Large intestine (tissue), 12 donors: ENCODE measurements around the gene PSG4. TPM values are rescaled to one million over a fixed set of nuclear protein-coding genes. Genes with fewer than 3 reads are reported as not detected.
"Not testable (repeated sequence)": the region's sequence is repeated elsewhere in the genome, so short reads cannot be mapped to it uniquely, and the experiment has no call there.

Experiments used
- DNase-seq, 2 donors: peaks; one replicate each; pipeline versions ENCODE4 v3.0.0 to v3.0.0-alpha.2; 2013
- H3K27ac ChIP-seq: one replicate; pipeline ENCODE4 v1.5.1; 2013; ENCODE audit warnings: low read length
- H3K27me3 ChIP-seq: 2 replicates; pipeline ENCODE4 v1.6.1; 2013; ENCODE audit warnings: low read length; ENCODE audit not compliant: control insufficient read depth, insufficient read depth
- H3K36me3 ChIP-seq: 2 replicates; pipeline ENCODE4 v1.6.1; 2013; ENCODE audit warnings: low read length; ENCODE audit not compliant: control insufficient read depth, insufficient read depth
- H3K4me1 ChIP-seq: one replicate; pipeline ENCODE4 v1.6.1; 2013; ENCODE audit warnings: low read length; ENCODE audit not compliant: control insufficient read depth, insufficient read depth
- H3K4me3 ChIP-seq: one replicate; pipeline ENCODE4 v1.5.1; 2013; ENCODE audit warnings: low read length
- H3K9me3 ChIP-seq: one replicate; pipeline ENCODE4 v1.6.1; 2013; ENCODE audit warnings: mild to moderate bottlenecking, low read depth, low read length, moderate library complexity; ENCODE audit not compliant: control insufficient read depth
- WGBS: methylation state at CpG from one replicate; pipeline ENCODE4 v1.1.5; 2013; ENCODE audit warnings: low lambda C conversion rate; ENCODE audit not compliant: insufficient coverage; 5-methylcytosine and 5-hydroxymethylcytosine counted together
- long read RNA-seq, 11 donors: transcript quantifications; one replicate each; lab custom pipeline, GENCODE V29; 2026
- polyA plus RNA-seq: library from polyadenylated mRNA; unstranded; fragments of 120-200 nt; gene quantifications from one replicate; pipeline ENCODE4 v1.2.1, GENCODE V29; 2013

Gene PSG4
- polyA plus RNA-seq = not detected
- long read RNA-seq, donor 1 = 0 reads
- long read RNA-seq, donor 2 = 0 reads
- long read RNA-seq, donor 3 = 0 reads
- long read RNA-seq, donor 4 = 0 reads
- long read RNA-seq, donor 5 = 0 reads
- long read RNA-seq, donor 6, partial matches to known transcripts = 5 of 10 reads
- long read RNA-seq, donor 6, other reads (novel, unspliced or antisense) = 0 of 10 reads
- long read RNA-seq, donor 7 = 0 reads
- long read RNA-seq, donor 8 = 0 reads
- long read RNA-seq, donor 9 = 0 reads
- long read RNA-seq, donor 10 = 0 reads
- long read RNA-seq, donor 11 = 0 reads

GRCh38 chr19:43205471-43206105, at the start of gene PSG4:
TSS of gene PSG4 (minus strand) at chr19:43205638. CDS start at chr19:43205536, 102 bp downstream.
- not testable (repeated sequence) for DNase-seq, H3K9me3 ChIP-seq, H3K4me1 ChIP-seq, H3K36me3 ChIP-seq, H3K27me3 ChIP-seq, H3K4me3 ChIP-seq, H3K27ac ChIP-seq
- WGBS = no CpG with 5 or more reads among the region's 9 CpGs

DNA sequence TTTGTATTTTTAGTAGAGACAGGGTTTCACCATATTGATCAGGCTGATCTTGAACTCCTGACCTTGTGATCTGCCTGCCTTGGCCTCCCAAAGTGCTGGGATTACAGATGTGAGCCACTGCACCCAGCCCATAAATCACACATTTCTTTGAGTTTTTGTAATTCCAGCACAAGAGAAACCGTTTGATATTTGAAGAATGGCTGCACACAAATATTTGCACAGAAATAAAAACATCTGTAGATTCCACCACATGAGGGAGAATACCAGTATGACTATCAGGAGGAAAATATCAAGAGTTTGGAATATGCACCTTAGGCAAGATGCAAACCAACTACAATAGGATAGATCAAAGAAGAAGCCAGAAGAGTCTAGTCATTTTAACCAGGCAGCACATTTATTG, 46.0 kb upstream of the PSG4 start:
- not testable (repeated sequence) for H3K4me3 ChIP-seq, H3K4me1 ChIP-seq, H3K27ac ChIP-seq, H3K36me3 ChIP-seq, DNase-seq, H3K9me3 ChIP-seq, H3K27me3 ChIP-seq
- WGBS = no CpG with 5 or more reads among the region's 1 CpG

DNA sequence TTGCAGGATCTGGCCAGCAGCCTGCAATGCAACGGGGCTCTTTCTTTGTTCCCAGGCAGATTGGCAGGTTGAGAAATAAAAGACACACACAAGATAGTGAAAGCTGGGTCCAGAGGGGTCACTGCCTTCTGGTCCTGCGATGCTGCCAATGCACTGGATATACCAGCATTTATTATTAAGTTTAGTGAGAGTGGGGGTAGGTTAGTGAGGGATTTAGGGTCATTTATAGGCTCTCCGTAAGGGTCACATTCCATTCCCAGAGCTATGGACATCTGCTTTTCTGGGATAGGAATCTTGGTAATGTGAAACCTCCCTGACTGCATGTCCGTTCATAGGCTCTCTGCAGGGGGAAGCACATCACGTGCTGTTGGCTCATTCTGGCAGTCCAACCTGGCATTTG, 44.9 kb upstream of the PSG4 start:
- H3K36me3 ChIP-seq, DNase-seq, H3K27me3 ChIP-seq, H3K4me1 ChIP-seq, H3K4me3 ChIP-seq, H3K27ac ChIP-seq, H3K9me3 ChIP-seq: not testable (repeated sequence)
- no CpG with 5 or more reads among the region's 5 CpGs for WGBS

- no CpG with 5 or more reads among the region's 1 CpG for WGBS
- H3K27me3 ChIP-seq, H3K9me3 ChIP-seq, DNase-seq, H3K27ac ChIP-seq, H3K4me3 ChIP-seq, H3K4me1 ChIP-seq, H3K36me3 ChIP-seq: not testable (repeated sequence)
These were observed 43.2 kb upstream of the PSG4 start for GRCh38 chr19:43248635-43249002.

DNA sequence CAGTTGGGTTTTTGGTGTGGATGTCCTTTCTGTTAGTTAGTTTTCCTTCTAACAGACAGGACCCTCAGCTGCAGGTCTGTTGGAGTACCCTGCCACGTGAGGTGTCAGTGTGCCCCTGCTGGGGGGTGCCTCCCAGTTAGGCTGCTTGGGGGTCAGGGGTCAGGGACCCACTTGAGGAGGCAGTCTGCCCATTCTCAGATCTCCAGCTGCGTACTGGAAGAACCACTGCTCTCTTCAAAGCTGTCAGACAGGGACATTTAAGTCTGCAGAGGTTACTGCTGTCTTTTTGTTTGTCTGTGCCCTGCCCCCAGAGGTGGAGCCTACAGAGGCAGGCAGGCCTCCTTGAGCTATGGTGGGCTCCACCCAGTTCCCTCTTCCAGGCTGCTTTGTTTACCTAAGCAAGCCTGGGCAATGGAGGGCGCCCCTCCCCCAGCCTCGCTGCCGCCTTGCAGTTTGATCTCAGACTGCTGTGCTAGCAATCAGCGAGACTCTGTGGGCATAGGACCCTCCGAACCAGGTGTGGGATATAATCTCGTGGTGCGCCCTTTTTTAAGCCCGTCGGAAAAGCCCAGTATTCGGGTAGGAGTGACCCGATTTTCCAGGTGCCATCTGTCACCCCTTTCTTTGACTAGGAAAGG, 41.9 kb upstream of the PSG4 start:
- not testable (repeated sequence) for H3K4me3 ChIP-seq, H3K27ac ChIP-seq, DNase-seq, H3K27me3 ChIP-seq, H3K36me3 ChIP-seq, H3K9me3 ChIP-seq, H3K4me1 ChIP-seq
- no CpG with 5 or more reads among the region's 13 CpGs for WGBS

GRCh38 chr19:43245848-43246247, 40.4 kb upstream of the PSG4 start:
- H3K27me3 ChIP-seq, H3K9me3 ChIP-seq, H3K27ac ChIP-seq, DNase-seq, H3K4me3 ChIP-seq, H3K4me1 ChIP-seq, H3K36me3 ChIP-seq: not testable (repeated sequence)
- WGBS = no CpG with 5 or more reads among the region's 3 CpGs

DNA sequence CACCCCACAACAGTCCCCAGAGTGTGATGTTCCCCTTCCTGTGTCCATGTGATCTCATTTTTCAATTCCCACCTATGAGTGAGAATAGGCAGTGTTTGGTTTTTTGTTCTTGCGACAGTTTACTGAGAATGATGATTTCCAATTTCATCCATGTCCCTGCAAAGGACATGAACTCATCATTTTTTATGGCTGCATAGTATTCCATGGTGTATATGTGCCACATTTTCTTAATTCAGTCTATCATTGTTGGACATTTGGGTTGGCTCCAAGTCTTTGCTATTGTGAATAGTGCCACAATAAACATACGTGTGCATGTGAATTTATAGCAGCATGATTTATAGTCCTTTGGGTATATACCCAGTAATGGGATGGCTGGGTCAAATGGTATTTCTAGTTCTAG, 36.8 kb upstream of the PSG4 start:
- WGBS = 100% methylated on average over 1 of the region's 2 CpGs
- H3K36me3 ChIP-seq, H3K4me3 ChIP-seq, DNase-seq, H3K27me3 ChIP-seq, H3K4me1 ChIP-seq, H3K9me3 ChIP-seq, H3K27ac ChIP-seq: not testable (repeated sequence)

DNA sequence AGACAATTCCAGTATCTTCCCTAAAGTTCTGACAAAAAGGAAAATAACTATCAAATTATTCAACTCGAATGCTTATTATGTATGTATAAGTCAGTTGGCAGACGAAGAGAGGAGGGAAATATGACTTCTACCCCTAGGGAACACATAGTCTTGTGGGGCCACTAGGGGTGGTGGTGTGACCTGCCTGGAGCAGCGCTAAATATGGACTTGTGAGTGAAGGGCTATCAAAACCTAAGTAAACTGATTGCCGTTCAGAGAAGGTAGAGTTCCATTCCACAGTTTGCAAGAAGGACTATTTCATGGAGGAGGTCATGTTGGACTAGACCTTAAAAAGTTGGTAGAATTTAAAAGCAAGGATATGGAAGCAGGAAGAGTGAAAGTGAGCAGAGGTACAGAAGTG, 32.8 kb upstream of the PSG4 start:
- WGBS = no CpG with 5 or more reads among the region's 4 CpGs
- H3K9me3 ChIP-seq, H3K27me3 ChIP-seq, H3K27ac ChIP-seq, H3K4me1 ChIP-seq, H3K36me3 ChIP-seq, DNase-seq, H3K4me3 ChIP-seq: not testable (repeated sequence)

- H3K36me3 ChIP-seq, H3K4me3 ChIP-seq, H3K9me3 ChIP-seq, H3K27me3 ChIP-seq, DNase-seq, H3K4me1 ChIP-seq, H3K27ac ChIP-seq: not testable (repeated sequence)
- WGBS = no CpG with 5 or more reads among the region's 3 CpGs
These were observed 30.2 kb upstream of the PSG4 start for GRCh38 chr19:43235686-43236085.

DNA sequence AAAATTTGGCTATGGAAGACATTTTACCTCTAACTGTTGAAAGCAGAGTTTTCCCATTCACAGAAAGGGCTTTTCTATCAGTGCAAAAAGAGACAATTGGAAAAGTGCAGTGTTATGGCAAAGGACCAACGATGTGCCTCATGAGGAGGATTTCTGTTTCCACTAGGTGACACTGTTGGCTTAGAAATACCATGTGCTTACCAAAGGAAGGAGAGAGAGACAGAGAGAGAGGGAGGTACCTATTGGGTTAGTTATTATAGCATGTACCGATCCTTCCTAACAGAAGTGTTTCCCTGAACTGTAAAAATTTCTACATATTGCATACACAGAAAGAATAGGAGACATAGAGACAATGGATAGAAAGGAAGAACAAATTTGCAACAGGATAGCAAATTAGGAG, 23.9 kb upstream of the PSG4 start:
- H3K27me3 ChIP-seq = no peaks in the 10 kb centered on the region
- H3K4me3 ChIP-seq = no peak overlapping the region
- H3K27ac ChIP-seq = no peak overlapping the region
- WGBS = 70% methylated on average over 2 of the region's 2 CpGs
- DNase-seq = no peak
- no peaks in the 10 kb centered on the region for H3K9me3 ChIP-seq
- no peaks in the 10 kb centered on the region for H3K4me1 ChIP-seq
- no peaks in the 10 kb centered on the region for H3K36me3 ChIP-seq

DNA sequence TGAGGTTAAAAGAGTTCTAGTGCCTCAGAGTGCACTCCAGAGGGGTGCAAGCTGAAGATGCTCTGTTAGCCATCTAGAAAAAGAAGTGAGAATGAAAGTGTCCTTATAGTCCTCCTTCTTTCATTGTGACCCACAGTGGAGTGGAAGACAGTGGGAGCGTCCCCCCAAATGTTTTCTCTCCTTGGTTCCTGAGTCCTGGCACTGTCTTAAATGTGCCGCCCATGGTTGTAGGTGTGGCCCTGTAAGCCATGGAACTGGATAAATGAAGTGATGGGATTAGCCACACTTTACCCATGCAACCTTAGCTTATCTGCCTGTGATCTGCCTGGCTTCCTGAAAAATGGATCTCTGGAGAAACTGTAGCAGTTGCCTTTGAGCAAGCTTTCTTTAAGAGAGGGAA, 23.3 kb upstream of the PSG4 start:
- not testable (repeated sequence) for H3K27ac ChIP-seq, H3K4me3 ChIP-seq, H3K9me3 ChIP-seq, H3K27me3 ChIP-seq, H3K4me1 ChIP-seq, H3K36me3 ChIP-seq
- DNase-seq = peak in 1 of 2 donors; percentile 8
- WGBS = no CpG with 5 or more reads among the region's 2 CpGs
